HT1080 (cell line): Measurements from ENCODE around the gene CKS1B. TPM values are rescaled to one million over a fixed set of nuclear protein-coding genes. Genes with fewer than 3 reads are reported as not detected.

Experiments
- DNase-seq: peaks from one replicate; pipeline ENCODE4 v3.0.0-alpha.2; 2015; ENCODE audit warnings: low read depth
- total RNA-seq: library from RNA; depleted of rRNA; stranded (reverse); fragments of >200 nt; shearing (Covaris generic); gene quantifications from 2 replicates; pipeline ENCODE4 v1.2.3, GENCODE V29; 2014

The CKS1B gene
- total RNA-seq, 1 experiment from 2014 or later = 222 TPM

DNA sequence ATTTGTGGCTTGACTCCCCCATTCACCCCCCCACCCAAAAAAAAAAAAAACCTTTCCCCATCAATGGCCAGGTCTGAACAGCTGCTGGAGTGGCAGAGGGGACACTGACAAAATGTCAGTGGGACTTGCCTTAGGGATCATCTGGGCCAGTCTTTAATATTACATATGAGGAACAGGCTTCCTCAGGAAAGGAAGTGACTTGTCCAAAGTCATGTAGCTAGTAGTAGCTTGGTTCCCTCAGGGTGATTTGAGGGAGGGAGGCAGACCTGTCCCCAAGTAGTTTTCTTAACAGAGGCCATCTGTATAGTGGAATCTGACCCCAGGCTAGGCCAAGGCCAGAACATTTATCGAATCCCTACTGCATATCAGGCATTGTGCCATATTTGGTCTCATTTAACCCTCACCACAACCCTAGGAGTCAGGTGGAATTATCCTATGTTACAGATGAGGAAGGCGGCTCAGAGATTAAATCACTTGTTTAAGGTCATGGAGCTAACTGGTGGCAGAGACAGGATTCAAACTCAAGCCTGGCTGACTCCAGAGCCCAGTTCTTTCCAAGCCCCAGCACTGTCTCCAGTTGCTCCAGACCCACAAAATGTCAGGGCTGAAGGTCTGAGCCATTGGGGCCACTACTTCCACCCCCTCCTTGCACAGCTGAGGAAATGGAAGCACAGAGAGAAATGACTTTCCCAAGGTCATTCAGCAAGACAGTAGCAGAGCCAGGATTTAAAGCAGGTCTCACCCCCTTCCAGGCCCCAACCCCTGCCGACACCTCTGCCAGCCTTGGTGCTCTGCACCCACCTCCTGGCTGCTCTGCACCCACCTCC is 38.5 kb downstream of the CKS1B start:
- no peak for DNase-seq

DNA sequence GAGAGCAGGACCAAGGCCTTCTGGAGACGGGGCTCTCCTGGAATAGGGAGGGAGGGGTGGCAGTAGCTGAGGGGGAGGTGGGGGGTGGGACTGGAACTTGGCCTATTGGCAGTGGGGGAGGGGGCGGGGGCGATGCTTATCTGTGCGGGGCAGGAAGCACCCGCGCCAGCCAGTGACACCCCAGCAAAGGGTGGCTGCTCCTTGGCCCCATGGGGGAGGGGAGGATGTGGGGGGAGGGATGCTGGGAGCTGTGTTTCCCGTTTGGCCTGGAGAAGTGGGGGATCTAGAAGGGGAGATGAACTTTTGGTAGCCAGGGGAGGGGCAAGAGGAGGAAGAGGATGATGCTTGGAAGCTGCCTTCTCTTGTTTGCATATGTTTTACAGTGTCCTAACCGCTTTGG is 39.2 kb downstream of the CKS1B start:
- no peak for DNase-seq

DNA sequence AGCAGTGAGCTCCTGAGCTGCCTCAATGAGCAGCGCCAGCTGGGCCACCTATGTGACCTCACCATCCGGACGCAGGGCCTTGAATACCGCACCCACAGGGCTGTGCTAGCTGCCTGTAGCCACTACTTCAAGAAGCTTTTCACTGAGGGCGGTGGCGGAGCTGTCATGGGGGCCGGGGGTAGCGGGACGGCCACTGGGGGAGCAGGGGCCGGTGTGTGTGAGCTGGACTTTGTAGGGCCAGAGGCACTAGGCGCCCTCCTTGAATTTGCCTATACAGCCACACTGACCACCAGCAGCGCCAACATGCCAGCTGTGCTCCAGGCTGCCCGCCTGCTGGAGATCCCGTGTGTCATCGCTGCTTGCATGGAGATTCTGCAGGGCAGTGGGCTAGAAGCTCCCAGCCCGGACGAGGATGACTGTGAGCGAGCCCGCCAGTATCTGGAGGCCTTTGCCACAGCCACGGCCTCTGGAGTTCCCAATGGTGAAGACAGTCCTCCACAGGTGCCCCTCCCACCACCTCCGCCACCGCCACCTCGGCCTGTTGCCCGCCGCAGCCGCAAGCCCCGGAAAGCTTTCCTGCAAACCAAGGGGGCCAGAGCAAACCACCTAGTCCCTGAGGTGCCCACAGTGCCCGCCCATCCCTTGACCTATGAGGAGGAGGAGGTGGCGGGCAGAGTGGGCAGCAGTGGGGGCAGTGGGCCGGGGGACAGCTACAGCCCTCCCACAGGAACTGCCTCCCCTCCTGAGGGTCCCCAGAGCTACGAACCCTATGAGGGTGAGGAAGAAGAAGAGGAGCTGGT is 40.4 kb downstream of the CKS1B start:
- no peak for DNase-seq

DNA sequence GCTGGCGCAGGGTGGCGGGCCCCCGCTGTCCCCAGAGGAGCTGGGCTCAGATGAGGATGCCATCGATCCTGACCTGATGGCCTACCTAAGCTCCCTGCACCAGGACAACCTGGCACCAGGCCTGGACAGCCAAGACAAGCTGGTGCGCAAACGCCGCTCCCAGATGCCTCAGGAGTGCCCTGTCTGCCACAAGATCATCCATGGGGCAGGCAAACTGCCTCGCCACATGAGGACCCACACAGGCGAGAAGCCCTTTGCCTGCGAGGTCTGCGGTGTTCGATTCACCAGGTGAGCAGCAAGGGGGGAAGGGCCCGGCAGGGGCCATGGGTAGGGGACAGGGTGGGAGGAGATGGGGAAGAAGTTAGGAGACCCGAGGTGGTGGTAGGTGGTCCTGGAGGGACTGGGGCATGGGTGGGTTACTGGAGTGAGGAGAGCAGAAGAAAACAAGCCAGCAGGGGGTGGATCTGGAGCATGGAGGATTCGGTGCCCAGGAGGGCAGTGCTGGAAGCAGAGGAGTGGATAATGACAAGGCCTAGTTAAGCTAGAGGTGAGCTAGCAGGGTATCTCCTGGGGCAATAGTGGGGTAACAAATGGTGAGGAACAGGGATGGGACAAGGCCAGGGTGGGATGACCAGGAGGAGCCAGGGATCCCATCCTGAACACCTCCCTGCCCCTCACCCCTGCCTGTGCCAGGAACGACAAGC is 41.2 kb downstream of the CKS1B start:
- DNase-seq = no peak

DNA sequence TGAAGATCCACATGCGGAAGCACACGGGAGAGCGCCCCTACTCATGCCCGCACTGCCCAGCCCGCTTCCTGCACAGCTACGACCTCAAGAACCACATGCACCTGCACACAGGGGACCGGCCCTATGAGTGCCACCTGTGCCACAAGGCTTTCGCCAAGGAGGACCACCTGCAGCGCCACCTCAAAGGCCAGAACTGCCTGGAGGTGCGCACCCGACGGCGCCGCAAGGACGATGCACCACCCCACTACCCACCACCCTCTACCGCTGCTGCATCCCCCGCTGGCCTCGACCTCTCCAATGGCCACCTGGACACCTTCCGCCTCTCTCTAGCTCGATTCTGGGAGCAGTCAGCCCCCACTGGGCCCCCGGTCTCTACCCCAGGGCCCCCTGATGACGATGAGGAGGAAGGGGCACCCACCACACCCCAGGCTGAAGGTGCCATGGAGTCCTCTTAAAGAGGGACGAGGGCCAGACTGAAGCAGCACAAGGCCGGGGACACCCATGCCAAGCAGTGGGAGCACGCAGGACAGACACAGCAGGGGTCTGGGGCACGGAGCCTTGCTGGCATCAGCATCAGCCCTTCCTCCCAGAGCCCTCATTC is 41.9 kb downstream of the CKS1B start:
- no peak for DNase-seq

DNA sequence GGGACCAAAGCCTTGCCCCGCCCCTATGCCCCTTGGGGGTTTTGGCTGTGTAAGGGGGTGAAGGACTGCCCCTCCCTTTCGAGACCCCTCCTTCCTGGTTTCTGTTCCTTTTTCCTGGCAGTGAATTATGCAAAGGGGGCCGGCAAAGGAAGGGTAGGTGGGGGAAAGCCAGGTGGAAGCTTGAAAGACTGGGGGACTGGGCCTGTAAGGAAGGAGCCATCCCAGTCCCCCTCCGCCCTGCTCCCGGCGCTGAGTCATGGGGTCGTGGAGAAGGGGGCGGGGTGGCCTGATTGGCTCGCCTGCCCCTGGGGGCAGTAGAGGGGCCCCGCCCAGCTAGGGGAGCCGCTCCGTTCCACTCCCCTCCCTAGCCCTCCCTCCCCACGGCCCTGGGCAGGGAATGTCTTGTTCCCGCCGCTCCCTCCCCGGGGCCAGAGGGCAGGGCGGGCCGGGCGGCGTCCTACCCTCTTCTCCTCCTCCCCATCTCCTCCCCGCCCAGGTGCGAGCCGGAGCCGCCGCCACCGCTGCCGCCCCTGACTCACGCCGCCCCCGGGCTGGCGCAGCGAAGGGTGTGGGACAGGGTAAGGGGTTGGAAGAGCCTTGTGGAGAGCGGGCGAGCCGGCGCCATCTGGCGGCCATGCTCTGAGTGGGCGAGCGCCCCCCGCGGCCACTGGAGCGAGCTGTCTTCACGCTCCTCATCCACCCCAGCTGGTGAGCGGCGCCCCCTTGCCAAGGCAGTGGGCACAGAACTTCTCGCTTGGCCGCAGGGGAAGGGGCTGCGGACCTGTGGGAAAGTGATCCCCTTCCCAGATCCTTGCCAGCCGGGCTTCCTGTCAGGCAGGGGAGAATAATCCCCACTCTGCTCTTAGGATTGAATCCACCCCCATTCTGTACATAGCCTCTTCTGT is 42.8 kb downstream of the CKS1B start:
- peak; percentile 97 for DNase-seq

DNA sequence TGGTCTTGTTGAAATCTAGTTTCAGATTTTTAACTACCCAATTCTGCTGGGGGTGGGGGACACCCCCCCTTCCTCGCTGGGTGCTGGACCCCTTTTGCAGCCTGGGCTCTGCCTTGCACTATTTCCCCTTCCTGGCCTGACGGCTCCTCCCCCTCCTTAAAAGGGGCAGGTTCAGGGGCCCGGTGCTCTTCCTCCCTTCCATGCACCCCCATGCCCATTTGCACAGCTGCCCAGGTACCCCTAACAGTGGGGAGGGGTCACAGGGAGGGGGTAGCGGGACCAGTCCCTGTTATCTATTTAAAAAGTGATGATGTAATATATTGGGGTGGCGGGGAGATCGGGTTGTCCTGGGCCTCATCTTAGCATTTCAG is 43.5 kb downstream of the CKS1B start:
- DNase-seq = no peak

DNA sequence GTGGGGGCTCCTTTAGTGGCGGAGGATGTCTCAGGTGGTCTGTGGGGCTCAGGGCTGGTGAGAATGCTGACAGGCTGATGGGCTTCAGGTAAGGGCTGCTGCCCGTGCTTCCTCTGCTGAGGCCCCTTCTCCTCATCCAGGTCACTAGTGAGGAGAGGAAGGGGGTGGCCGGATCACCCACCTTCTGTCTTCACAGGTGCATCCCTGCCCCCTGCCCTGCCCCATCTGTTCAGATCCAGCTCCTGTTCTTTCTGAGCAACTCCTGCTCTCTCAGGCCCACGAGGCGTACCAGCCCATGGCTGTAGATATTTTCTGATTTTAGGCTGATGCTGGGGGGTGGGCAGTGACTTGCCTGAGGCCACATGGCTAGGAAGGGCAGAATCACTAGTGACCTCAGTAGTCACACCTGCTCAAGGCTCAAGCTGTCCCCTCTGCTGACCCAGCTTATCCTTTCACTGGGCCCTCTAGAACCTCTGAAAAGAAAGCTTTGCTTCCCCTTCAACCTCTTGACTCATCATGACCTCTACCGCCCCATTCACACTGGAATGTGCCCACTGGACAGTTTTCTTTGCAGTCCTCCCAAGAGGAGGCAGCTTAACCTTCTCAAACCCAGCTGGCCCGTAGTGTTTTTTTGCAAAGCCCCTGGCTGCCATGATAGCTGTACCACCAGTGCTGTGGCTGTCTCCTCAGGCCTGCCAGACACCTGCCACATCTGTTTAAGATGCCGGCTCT is 44.3 kb downstream of the CKS1B start:
- no peak for DNase-seq

DNA sequence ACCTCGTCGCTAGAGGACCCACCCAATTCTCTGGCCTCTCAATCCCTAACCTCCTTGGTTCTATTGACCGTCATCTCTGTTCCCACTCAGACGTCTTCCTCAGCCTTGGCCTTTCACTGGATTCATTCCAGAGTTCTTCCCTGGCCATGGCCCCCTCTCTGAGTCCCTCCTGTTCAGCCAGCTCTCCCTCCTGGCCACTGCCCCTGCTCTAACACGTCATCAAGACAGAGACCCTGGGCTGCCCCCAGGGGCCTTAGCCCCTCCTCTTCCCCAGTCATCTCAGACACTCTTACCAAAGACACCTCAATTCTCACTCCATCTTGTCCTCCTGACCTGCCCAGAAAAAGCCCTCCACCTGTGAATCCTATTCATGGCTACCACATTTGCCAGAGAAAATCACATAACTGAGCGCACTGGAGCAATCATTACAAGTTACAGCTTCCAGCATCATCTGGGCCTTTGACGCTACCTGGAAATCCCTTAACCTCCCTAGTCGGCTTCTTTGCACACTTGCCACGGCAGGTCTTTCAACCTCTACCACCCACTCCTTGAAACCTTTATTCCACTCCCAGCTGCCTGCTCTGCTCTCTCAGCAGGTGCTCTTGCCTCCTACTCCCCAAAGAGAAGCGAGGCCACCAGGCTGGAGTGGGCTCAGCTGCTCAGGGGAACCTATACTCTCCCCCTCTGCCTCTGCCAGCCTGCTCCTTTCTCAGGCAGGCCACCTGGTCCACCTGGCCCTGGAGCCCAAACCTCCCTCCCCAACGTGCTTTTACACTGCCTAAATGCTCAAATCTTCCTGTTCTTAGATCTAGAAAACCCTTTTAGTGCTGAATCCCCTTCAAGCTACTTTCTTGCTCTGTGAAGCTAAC is 45.1 kb downstream of the CKS1B start:
- DNase-seq = no peak

DNA sequence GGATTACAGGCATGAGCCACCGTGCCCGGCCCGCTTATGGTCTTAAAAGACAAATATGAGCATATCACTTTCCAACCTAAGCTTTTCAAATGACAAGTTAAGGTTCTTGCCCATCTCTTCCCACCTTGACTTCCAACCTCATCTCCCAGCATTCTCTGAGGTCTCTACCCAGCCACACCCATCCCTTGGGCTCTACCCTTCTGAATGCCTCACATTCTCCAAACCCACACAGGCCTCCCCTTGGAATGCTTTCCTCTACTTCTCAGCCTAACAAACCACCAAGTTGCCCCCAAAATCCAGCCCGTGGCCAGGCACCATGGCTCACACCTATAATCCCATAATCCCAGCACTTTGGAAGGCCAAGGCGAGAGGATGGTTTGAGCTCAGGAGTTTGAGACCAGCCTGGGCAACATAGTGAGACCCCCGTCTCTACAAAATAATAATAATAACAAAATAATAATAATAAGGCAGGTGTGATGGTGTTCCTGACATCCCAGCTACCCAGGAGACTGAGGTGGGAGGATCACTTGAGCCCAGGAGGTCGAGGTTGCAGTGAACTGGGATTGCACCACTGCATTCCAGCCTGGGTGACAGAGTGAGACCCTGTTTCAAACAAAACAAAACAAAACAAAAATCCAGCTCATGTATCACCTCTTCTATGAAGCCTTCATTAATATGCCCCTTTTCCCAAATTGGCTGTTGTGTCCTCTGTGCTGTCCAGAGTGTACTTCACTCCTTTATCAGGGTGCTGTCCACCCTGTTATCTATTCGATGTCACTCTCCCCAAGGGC is 47.9 kb downstream of the CKS1B start:
- no peak for DNase-seq

DNA sequence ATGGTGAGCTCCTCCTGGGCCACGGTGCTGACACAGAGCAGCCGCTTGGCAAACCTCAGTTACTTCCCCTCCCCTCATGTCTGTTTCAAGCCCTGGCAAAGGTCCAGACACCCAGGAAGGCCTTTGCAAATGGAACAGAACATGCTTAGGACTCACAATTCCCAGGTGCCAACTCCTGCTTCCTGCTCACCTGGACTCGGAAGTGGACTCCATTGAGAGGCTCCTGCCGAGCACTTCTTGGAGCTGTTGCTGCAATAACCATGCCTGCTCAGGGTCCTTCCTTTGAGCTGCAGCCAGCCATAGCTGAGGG is 48.4 kb downstream of the CKS1B start:
- DNase-seq = no peak

DNA sequence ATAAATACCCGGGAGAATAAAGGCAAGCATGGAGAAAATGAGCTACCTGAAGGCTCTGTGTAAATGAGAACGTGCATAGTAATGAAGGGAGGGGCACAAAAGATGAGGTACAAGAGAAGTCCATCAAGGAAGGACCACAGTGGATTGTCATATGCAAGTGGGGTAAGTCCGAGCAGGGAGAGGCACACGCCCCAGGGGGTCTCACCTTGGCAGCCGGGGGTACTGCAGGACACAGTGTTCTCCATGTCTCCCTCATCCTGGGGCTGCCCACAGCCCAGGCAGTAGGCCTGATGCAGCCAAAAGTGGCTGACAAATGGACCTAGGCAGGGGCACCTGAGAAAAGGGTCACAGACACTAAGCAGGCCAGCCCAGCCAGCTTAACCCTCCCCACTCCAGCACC is 49.1 kb downstream of the CKS1B start:
- no peak for DNase-seq

DNA sequence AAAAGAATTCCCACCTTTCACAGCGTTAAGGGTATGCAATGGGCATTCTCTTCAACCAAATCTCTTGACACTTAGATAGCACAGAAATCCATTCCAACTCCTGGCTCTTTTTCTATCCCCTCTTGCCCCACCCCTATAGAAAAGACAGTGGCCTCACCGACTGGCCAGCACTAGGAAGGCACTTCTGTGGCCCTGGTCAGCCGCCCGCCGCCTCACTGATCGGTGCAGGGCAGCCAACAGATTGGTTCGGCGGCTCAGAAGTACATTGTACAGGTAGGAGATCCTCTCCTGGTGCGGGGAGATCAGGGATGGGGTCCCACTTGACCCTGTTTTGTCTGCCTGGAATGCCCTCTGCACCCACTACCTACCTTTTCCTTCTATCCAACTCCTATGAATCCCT is 49.8 kb downstream of the CKS1B start:
- no peak for DNase-seq

DNA sequence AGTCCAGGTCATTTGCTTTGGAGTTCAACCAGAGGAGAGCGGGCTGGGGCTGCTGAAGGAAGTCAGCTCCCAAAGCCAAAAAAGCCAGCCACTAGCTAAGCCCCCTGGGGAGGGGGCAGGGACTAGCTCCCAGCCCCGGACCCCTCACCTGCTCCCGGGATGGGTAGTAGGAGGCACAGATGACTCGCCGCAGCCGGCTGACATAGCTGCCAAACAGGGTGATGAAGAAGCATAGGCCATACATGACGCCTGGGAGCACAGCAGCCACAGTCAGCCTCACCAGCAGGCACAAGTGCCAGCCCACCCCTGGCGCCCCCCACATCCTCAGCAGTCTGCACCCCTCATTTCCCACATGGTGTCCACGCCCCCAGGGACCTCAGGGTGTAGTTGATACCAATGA is 51.7 kb downstream of the CKS1B start:
- DNase-seq = no peak

DNA sequence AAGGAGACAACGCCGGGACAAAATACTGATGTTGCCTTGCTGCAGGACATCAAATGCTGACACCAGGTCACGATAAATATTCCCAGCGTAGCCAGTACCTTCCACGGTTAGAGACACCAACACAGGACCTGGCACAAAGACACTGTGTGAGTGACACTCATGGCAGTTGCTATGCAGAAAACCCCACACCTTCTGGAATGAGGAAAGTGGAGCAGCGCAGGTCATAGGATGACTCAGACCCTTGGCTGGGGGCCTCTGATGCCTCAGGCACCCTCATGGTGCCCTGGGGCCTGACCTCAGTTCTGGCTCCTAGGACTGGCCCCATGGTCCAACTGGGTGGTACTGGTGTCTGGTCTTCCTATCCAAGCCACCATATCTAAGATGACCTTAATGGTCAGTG is 52.1 kb downstream of the CKS1B start:
- peak; percentile 52 for DNase-seq
